ENCODE data around the gene RNF2. TPM values are rescaled to one million over a fixed set of nuclear protein-coding genes. Genes with fewer than 3 reads are reported as not detected.

The RNF2 gene
- total and polyA plus RNA-seq, 8 donors, result 2.2 to 12.7 (median 8.6) TPM

GRCh38 chr1:185132534-185132933 lies 87.2 kb downstream of the RNF2 start:
- 87 to 90% methylated on average over 1 of the region's 1 CpG for WGBS, 2 donors
- H3K27me3 ChIP-seq, result no peaks in the 10 kb centered on the region
- H3K9me3 ChIP-seq, result no peaks in the 10 kb centered on the region
- TF ChIP-seq, protein P1, sequence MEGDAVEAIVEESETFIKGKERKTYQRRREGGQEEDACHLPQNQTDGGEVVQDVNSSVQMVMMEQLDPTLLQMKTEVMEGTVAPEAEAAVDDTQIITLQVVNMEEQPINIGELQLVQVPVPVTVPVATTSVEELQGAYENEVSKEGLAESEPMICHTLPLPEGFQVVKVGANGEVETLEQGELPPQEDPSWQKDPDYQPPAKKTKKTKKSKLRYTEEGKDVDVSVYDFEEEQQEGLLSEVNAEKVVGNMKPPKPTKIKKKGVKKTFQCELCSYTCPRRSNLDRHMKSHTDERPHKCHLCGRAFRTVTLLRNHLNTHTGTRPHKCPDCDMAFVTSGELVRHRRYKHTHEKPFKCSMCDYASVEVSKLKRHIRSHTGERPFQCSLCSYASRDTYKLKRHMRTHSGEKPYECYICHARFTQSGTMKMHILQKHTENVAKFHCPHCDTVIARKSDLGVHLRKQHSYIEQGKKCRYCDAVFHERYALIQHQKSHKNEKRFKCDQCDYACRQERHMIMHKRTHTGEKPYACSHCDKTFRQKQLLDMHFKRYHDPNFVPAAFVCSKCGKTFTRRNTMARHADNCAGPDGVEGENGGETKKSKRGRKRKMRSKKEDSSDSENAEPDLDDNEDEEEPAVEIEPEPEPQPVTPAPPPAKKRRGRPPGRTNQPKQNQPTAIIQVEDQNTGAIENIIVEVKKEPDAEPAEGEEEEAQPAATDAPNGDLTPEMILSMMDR (IDR thresholded peaks at IDR 0.05), result no peak
- H3K36me3 ChIP-seq, result peaks cover 0 to 17% (median 4%) of the 10 kb centered on the region in 3 donors
- H3K27ac ChIP-seq, result no peak overlapping the region
- no peaks in the 10 kb centered on the region for H3K4me1 ChIP-seq
- no peak overlapping the region for H3K4me3 ChIP-seq
- DNase-seq, result no peak
- no peak for FAIRE-seq
- intact Hi-C loops (cut with DNase I), result no loop called here
- ATAC-seq, result no peak

GRCh38 chr1:185137896-185138545 lies 92.7 kb downstream of the RNF2 start:
- Histone ChIP-seq H3K4me1 (no peaks in the 10 kb centered on the region), H3K27ac (no peak overlapping the region), H3K9me3 (no peaks in the 10 kb centered on the region), H3K4me3 (no peak overlapping the region), H3K36me3 (peaks cover 0 to 11% (median 0%) of the 10 kb centered on the region in 3 donors), H3K27me3 (no peaks in the 10 kb centered on the region)
- DNase-seq (no peak), FAIRE-seq (no peak), ATAC-seq (no peak)
- intact Hi-C loops (cut with DNase I), result no loop called here
- TF ChIP-seq, protein P1 (IDR thresholded peaks at IDR 0.05), result no peak
- 97 to 98% methylated on average over 1 of the region's 1 CpG for WGBS, 2 donors

- Histone ChIP-seq H3K27me3 (no peaks in the 10 kb centered on the region), H3K36me3 (peaks cover 0 to 17% (median 0%) of the 10 kb centered on the region in 3 donors), H3K4me3 (no peak overlapping the region), H3K27ac (no peak overlapping the region), H3K4me1 (no peaks in the 10 kb centered on the region), H3K9me3 (no peaks in the 10 kb centered on the region)
- TF ChIP-seq, protein P1 (IDR thresholded peaks at IDR 0.05), result no peak
- intact Hi-C loops (cut with DNase I), result no loop called here
- DNase-seq (no peak), ATAC-seq (no peak), FAIRE-seq (no peak)
- WGBS, 2 donors, result 94 to 97% methylated on average over 4 of the region's 4 CpGs
These were observed 93.9 kb downstream of the RNF2 start for GRCh38 chr1:185139246-185139645.

DNA sequence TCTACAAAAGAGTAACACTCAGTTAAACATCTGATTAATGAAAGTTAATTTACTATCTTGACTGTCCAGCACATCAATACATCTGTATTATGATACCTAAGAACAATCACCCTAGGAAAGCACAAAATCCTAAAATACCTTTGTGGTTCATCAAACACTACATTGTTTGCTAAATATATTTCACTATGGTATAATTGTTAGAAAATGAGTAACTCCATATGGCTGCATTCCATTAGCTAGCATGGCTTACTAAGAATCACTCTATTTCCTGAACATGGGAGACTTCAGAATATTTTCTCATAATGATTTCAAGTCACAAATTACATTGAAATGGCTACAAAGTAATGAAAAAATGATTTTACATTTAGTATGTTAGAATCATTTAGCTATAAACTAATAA lies 98.9 kb downstream of the RNF2 start:
- Histone ChIP-seq H3K36me3 (peaks cover 0 to 15% (median 0%) of the 10 kb centered on the region in 3 donors), H3K9me3 (no peaks in the 10 kb centered on the region), H3K4me1 (no peaks in the 10 kb centered on the region), H3K27me3 (no peaks in the 10 kb centered on the region), H3K4me3 (no peak overlapping the region), H3K27ac (no peak overlapping the region)
- ATAC-seq (no peak), FAIRE-seq (no peak), DNase-seq (no peak)
- intact Hi-C loops (cut with DNase I), result no loop called here
- TF ChIP-seq, protein P1 (IDR thresholded peaks at IDR 0.05), result no peak

GRCh38 chr1:185151215-185151614 lies 105.9 kb downstream of the RNF2 start:
- Histone ChIP-seq H3K4me1 (peaks cover 8 to 25% (median 19%) of the 10 kb centered on the region in 3 donors), H3K4me3 (no peak overlapping the region), H3K27ac (no peak overlapping the region), H3K27me3 (no peaks in the 10 kb centered on the region), H3K36me3 (peaks cover 0 to 20% (median 0%) of the 10 kb centered on the region in 3 donors), H3K9me3 (no peaks in the 10 kb centered on the region)
- intact Hi-C loops (cut with DNase I), result no loop called here
- no peak for FAIRE-seq
- no peak for ATAC-seq
- DNase-seq, result no peak
- TF ChIP-seq, protein P1 (IDR thresholded peaks at IDR 0.05), result no peak
- WGBS, 2 donors, result 93 to 95% methylated on average over 5 of the region's 5 CpGs
